Activated CD8-positive, alpha-beta memory T cell treated with anti-CD3 and anti-CD28 coated beads, Interleukin-2, amount 50 U/mL, for 1 hour (primary cell): Measurements from ENCODE around the gene IMP3.
"Not testable (repeated sequence)": the region's sequence is repeated elsewhere in the genome, so short reads cannot be mapped to it uniquely, and the experiment has no call there.

Source experiments
- DNase-seq: peaks from one replicate; pipeline ENCODE4 v3.0.0-alpha.2; 2020; ENCODE audit errors: extremely low read depth

Gene IMP3, protein sequence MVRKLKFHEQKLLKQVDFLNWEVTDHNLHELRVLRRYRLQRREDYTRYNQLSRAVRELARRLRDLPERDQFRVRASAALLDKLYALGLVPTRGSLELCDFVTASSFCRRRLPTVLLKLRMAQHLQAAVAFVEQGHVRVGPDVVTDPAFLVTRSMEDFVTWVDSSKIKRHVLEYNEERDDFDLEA

GRCh38 chr15:75639709-75640482, at the start of gene IMP3:
Gene IMP3 (minus strand): TSS chr15:75640224. CDS start chr15:75640168, 56 bp downstream.
- DNase-seq, result peak; percentile 77

DNA sequence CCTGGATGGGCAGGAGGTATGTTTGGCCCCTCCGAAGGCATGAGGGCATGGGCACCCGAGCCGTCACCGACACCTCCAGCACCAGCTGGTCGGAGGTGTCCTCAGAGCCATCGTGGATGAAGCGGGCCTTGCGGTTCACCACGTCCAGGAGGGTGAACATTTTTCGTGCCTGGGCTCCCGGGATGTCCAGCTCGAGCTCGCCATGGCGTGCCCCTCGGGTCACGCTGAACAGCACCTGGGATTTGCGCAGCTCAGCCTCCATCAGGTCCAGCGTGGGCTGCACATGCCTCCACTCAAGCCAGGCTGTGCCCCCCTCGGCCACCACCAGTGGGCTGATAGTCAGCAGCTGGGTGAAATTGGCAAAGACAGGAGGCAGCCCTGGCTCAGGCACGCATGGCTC, 49.4 kb upstream of the IMP3 start:
- DNase-seq, result not testable (repeated sequence)

DNA sequence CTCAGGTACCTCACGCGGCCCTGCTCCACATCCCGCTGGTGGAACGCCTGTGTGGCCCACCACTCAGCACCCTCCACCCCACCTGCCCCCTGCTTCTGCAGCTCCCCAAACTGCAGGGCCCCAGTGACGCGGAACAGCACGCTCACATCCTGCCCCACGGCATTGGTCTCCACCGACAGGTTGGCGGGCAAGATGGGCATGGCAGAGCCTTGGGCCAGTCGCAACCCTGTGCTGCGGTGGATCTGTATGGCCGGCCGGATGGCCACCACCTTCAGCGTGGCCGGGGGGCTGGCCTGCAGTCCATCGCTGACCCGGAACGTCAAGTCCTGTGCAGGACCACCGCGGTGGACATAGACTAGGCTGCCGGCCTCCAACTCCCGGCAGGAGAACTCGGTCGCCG, 48.8 kb upstream of the IMP3 start:
- no peak for DNase-seq

DNA sequence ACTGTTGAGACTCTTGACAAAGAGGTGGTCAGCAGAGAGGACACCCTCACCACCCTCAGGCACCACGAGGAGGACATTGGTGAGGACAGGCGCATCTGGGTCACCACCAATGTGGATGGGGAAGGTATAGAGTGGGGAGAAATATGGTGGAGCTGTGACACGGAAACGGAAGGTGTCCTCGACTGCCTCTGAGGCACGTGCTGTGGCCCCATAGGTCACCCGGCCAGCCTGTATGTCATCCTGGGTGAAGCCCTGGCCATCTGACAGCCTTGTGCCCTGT, 48.2 kb upstream of the IMP3 start:
- DNase-seq, result no peak

GRCh38 chr15:75687486-75688277, 47.7 kb upstream of the IMP3 start:
- no peak for DNase-seq

- DNase-seq, result not testable (repeated sequence)
These were observed 46.2 kb upstream of the IMP3 start for GRCh38 chr15:75686212-75686642.

GRCh38 chr15:75685195-75685594, 45.2 kb upstream of the IMP3 start:
- no peak for DNase-seq

GRCh38 chr15:75684648-75685047, 44.6 kb upstream of the IMP3 start:
- DNase-seq, result no peak

GRCh38 chr15:75683646-75684312, 43.8 kb upstream of the IMP3 start:
- peak; percentile 11 for DNase-seq

DNA sequence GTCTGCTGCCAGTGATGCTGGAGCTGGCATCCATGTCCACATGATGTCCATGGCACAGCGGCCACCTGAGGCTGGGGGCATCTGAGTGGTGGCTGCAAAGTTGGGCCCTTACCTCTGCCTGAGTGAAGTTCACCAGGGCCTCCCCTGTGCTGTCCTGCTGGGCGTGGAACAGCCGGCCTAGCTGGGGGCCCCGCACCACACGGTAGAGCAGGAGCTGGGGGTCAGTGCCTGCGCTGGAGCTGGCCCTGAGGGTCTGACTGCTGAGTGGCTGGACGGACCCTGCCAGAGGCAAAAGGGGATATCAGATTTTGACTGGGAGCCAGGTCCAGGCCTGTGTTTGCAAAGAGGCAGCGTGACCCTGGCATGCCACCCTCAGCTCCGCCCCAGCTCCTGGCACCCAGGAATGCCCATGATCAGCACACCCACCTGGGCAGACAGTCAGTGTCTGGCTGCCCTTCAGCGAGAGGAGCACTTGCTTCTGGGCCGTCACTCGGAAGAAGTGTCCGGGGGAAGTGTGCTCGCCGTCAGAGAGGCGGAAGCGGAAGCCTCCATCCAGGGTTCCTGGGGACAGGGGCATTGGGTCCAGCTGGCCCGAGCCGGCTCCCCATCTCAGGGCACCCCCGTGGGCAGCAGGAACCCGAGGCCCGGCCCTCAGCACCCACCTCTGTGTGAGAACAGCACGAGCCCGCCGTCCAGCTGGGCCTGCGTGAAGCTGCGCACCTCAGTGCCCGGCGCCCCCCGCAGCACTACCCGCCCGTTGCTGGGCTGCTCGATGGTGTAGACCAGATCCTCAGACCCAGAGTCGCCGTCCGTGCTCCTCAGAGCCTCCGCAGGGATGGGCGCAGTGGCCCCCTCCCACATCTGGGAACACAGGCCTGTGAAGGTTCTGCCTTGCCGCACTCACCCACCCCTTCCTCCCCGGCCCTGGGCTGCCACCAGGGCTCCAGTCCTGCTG, 42.4 kb upstream of the IMP3 start:
- DNase-seq, result no peak

- DNase-seq, result no peak
These were observed 40.2 kb upstream of the IMP3 start for GRCh38 chr15:75680007-75680789.

DNA sequence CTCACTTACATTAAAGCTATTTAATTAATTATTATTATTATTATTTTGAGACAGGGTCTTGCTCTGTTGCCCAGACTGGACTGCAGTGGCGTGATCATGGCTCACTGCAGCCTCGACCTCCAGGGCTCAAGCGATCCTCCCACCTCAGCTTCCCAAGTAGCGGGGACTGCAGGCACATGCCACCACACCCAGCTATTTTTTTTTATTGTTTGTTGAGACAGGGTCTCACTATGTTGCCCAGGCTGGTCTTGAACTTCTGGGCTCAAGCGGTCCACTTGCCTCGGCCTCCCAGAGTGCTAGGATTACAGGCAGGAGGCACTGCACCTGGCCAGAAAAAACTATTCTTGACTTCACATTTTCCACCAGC, 38.3 kb upstream of the IMP3 start:
- DNase-seq, result not testable (repeated sequence)

DNA sequence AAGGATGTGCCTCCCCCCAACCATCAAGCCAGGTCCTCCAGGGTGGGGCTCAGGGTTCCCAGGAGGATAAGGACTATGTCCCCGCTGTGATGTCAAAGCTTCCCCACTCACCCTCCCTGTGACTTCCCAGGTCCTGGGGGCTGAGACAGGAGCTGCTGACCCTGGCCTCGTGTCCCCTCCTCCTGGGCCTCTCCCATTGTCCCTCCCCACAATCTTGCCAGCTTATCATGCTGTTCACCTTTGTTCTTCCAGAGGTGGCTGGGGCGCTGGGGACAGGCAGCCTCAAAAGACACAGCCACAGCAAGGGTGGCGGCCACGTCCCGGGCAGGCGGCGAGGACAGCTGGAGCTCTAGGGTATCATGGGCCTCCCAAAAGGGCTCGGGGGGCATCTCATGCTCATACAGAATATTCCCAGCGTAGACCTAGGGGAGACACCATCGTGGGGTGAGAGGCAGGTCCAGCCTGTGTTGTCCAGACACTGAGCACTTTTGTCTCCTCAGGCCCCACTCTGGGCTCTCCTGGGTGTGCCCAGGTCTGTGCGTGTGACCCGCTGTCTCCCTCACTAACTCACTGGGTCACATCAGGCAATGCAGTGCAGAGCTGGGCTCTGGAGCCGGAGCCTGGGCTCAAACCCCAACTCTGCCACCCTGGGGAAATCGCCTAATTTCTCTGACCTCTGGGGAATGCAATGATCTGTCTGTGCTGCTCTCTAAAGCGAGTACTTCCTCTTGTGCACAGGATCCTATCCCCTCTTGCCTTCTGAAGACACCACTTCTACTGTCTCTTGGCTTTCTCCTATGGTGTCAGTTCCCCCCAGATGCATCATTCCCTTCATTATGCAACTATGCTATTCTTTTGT, 37.7 kb upstream of the IMP3 start:
- DNase-seq, result no peak

- no peak for DNase-seq
These were observed 36.9 kb upstream of the IMP3 start for GRCh38 chr15:75676688-75677464.

GRCh38 chr15:75675579-75676404, 35.8 kb upstream of the IMP3 start:
- DNase-seq, result no peak

GRCh38 chr15:75674366-75674765, 34.3 kb upstream of the IMP3 start:
- DNase-seq, result no peak

DNA sequence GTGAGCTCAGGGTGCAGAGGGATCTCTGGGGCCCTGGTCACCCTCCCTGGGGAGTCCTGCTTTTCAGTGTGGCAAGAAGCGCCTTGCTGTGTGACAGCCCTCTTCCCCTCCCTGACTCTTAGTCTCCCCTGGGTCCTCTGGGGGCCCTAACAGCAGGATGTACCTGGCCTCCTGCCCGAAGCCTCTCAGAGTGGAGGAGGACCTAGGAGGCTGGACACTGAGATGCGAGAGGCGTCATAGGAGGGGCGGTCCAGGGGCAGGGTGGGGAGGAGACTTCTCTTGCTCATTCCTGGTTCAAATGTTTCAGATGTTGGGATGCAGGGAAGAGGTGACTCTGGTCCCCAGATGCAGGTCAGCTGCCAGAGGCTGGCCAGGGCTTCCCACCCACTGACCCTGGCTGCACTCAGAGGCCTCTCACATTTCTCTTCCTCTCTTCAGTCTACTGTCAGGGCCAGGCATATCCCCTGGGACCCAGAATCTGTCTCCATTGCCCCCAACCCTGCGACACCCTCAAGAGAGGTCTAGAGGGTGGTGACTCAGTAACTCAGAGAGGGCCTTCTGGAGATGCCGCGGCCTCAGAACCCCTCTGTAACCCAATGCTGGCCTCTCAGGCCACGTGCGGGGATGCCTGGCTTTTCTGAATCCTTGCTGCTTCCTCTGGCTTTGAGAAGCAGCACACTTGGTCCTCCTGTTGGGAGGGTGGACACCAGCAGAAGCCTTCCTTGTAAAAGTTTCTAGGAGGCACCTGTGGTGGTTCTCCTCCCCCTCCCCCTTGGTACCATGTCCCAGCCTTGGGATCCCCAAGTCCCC, 33.6 kb upstream of the IMP3 start:
- no peak for DNase-seq
